HG03045 (cell line): ENCODE results near the gene ZFTA.

Experiments used
- ATAC-seq: cut with Tn5 transposase; IDR thresholded peaks from one replicate; pipeline ENCODE4 v1.9.1; 2021; ENCODE audit warnings: mild to moderate bottlenecking, moderate library complexity; ENCODE audit not compliant: unreplicated experiment

Gene ZFTA

GRCh38 chr11:63756919-63757761, 11.4 kb downstream of the ZFTA start:
- no peak for ATAC-seq

GRCh38 chr11:63749624-63750023, 19.0 kb downstream of the ZFTA start:
- ATAC-seq, result no peak

GRCh38 chr11:63747011-63747410, 21.6 kb downstream of the ZFTA start:
- ATAC-seq, result no peak

- no peak for ATAC-seq
Measured at GRCh38 chr11:63745304-63746170, 23.0 kb downstream of the ZFTA start.

GRCh38 chr11:63738720-63739360, 29.7 kb downstream of the ZFTA start:
- ATAC-seq, result no peak

GRCh38 chr11:63737718-63738117, 30.9 kb downstream of the ZFTA start:
- ATAC-seq, result no peak

- ATAC-seq, result no peak
Measured at GRCh38 chr11:63736864-63737263, 31.7 kb downstream of the ZFTA start.

GRCh38 chr11:63729326-63729725, 39.2 kb downstream of the ZFTA start:
- ATAC-seq, result no peak

GRCh38 chr11:63720611-63721010, 48.0 kb downstream of the ZFTA start:
- ATAC-seq, result no peak

GRCh38 chr11:63719987-63720386, 48.6 kb downstream of the ZFTA start:
- no peak for ATAC-seq

GRCh38 chr11:63719001-63719400, 49.6 kb downstream of the ZFTA start:
- no peak for ATAC-seq
